Measurements from ENCODE around the gene PRKG1.

PRKG1 gene

GRCh38 chr10:51186361-51186760 lies 112.1 kb downstream of the PRKG1 start:
- POLR2A ChIA-PET, result no interaction called here
- DNase-seq, result no peak
- CTCF ChIA-PET, result no interaction called here
- H3K27ac ChIP-seq (ENCODE audit: insufficient read depth in 1 of 2, low read depth in 1 of 2, low read length in 2 of 2, poor library complexity in 1 of 2, severe bottlenecking in 2 of 2), result no peak overlapping the region
- 100% methylated on average over 1 of the region's 2 CpGs for WGBS (ENCODE audit: insufficient coverage)
- no peak overlapping the region for H3K4me3 ChIP-seq (ENCODE audit: control insufficient read depth in 1 of 7, extremely low read depth in 1 of 7, insufficient read depth in 4 of 7, low read depth in 2 of 7, low read length in 6 of 7)
- H3K9me3 ChIP-seq (ENCODE audit: control extremely low read depth in 1 of 5, control insufficient read depth in 4 of 5, insufficient read depth in 2 of 5, low read depth in 1 of 5, low read length in 4 of 5), result no peaks in the 10 kb centered on the region
- H3K27me3 ChIP-seq (replicated peaks in 2 of 5; ENCODE audit: control insufficient read depth in 4 of 5, insufficient read depth in 5 of 5, low read length in 4 of 5), result no peaks in the 10 kb centered on the region
- no peaks in the 10 kb centered on the region for H3K4me1 ChIP-seq (ENCODE audit: control extremely low read depth in 1 of 4, control insufficient read depth in 4 of 4, insufficient read depth in 4 of 4, low read length in 3 of 4)
- no peaks in the 10 kb centered on the region for H3K36me3 ChIP-seq (ENCODE audit: control insufficient read depth in 4 of 4, insufficient read depth in 4 of 4, low read length in 3 of 4)

- POLR2A ChIA-PET, result no interaction called here
- H3K27ac ChIP-seq (ENCODE audit: insufficient read depth in 1 of 2, low read depth in 1 of 2, low read length in 2 of 2, poor library complexity in 1 of 2, severe bottlenecking in 2 of 2), result no peak overlapping the region
- WGBS (ENCODE audit: insufficient coverage), result no CpG with 5 or more reads among the region's 2 CpGs
- H3K27me3 ChIP-seq (replicated peaks in 2 of 5; ENCODE audit: control insufficient read depth in 4 of 5, insufficient read depth in 5 of 5, low read length in 4 of 5), result no peaks in the 10 kb centered on the region
- DNase-seq, result no peak
- no peak overlapping the region for H3K4me3 ChIP-seq (ENCODE audit: control insufficient read depth in 1 of 7, extremely low read depth in 1 of 7, insufficient read depth in 4 of 7, low read depth in 2 of 7, low read length in 6 of 7)
- H3K4me1 ChIP-seq (ENCODE audit: control extremely low read depth in 1 of 4, control insufficient read depth in 4 of 4, insufficient read depth in 4 of 4, low read length in 3 of 4), result no peaks in the 10 kb centered on the region
- no peaks in the 10 kb centered on the region for H3K9me3 ChIP-seq (ENCODE audit: control extremely low read depth in 1 of 5, control insufficient read depth in 4 of 5, insufficient read depth in 2 of 5, low read depth in 1 of 5, low read length in 4 of 5)
- H3K36me3 ChIP-seq (ENCODE audit: control insufficient read depth in 4 of 4, insufficient read depth in 4 of 4, low read length in 3 of 4), result no peaks in the 10 kb centered on the region
- CTCF ChIA-PET, result no interaction called here
These were observed 113.7 kb downstream of the PRKG1 start for GRCh38 chr10:51188008-51188407.

- no peaks in the 10 kb centered on the region for H3K4me1 ChIP-seq (ENCODE audit: control extremely low read depth in 1 of 4, control insufficient read depth in 4 of 4, insufficient read depth in 4 of 4, low read length in 3 of 4)
- POLR2A ChIA-PET, result no interaction called here
- no peaks in the 10 kb centered on the region for H3K36me3 ChIP-seq (ENCODE audit: control insufficient read depth in 4 of 4, insufficient read depth in 4 of 4, low read length in 3 of 4)
- H3K27ac ChIP-seq (ENCODE audit: insufficient read depth in 1 of 2, low read depth in 1 of 2, low read length in 2 of 2, poor library complexity in 1 of 2, severe bottlenecking in 2 of 2), result no peak overlapping the region
- no peak overlapping the region for H3K4me3 ChIP-seq (ENCODE audit: control insufficient read depth in 1 of 7, extremely low read depth in 1 of 7, insufficient read depth in 4 of 7, low read depth in 2 of 7, low read length in 6 of 7)
- H3K9me3 ChIP-seq (ENCODE audit: control extremely low read depth in 1 of 5, control insufficient read depth in 4 of 5, insufficient read depth in 2 of 5, low read depth in 1 of 5, low read length in 4 of 5), result no peaks in the 10 kb centered on the region
- 92% methylated on average over 2 of the region's 2 CpGs for WGBS (ENCODE audit: insufficient coverage)
- H3K27me3 ChIP-seq (replicated peaks in 2 of 5; ENCODE audit: control insufficient read depth in 4 of 5, insufficient read depth in 5 of 5, low read length in 4 of 5), result no peaks in the 10 kb centered on the region
- DNase-seq, result no peak
- CTCF ChIA-PET, result no interaction called here
These were observed 114.6 kb downstream of the PRKG1 start for GRCh38 chr10:51188866-51189265.

DNA sequence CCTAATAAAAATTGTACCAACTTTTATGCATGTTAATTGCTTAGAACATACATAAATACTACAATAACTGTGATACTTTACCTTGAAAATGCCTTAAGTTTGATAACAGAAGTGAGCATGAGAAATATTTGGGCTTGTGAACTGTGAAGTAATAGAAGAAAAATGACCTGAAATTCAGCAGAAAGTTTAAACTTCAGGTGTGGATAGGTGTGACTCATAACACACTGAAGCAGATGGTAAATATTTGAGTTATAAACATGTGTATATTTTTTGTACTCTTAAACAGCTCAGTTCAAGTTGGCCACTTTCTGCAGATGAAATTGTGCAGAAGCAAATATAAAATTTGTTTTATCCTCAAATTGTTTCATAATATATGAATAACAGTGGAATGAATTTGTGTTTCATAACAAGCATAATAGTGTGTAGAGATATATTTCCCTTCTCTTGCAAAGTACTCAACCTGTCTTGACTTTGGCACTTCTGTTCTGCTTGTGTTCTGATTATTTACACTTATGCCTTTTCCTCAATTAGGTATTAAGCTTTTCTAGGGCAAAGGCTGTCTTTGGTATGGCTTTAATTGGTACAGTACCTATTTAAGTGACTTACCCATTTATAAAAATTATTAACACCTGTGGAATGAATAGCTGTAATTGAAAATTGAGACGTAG lies 122.4 kb downstream of the PRKG1 start:
- no peak overlapping the region for H3K27ac ChIP-seq (ENCODE audit: insufficient read depth in 1 of 2, low read depth in 1 of 2, low read length in 2 of 2, poor library complexity in 1 of 2, severe bottlenecking in 2 of 2)
- no CpG with 5 or more reads among the region's 1 CpG for WGBS (ENCODE audit: insufficient coverage)
- POLR2A ChIA-PET, result no interaction called here

GRCh38 chr10:51198170-51198569 lies 123.9 kb downstream of the PRKG1 start:
- H3K27me3 ChIP-seq (replicated peaks in 2 of 5; ENCODE audit: control insufficient read depth in 4 of 5, insufficient read depth in 5 of 5, low read length in 4 of 5), result no peaks in the 10 kb centered on the region
- no peaks in the 10 kb centered on the region for H3K36me3 ChIP-seq (ENCODE audit: control insufficient read depth in 4 of 4, insufficient read depth in 4 of 4, low read length in 3 of 4)
- no peak overlapping the region for H3K27ac ChIP-seq (ENCODE audit: insufficient read depth in 1 of 2, low read depth in 1 of 2, low read length in 2 of 2, poor library complexity in 1 of 2, severe bottlenecking in 2 of 2)
- no peaks in the 10 kb centered on the region for H3K4me1 ChIP-seq (ENCODE audit: control extremely low read depth in 1 of 4, control insufficient read depth in 4 of 4, insufficient read depth in 4 of 4, low read length in 3 of 4)
- H3K9me3 ChIP-seq (ENCODE audit: control extremely low read depth in 1 of 5, control insufficient read depth in 4 of 5, insufficient read depth in 2 of 5, low read depth in 1 of 5, low read length in 4 of 5), result no peaks in the 10 kb centered on the region
- H3K4me3 ChIP-seq (ENCODE audit: control insufficient read depth in 1 of 7, extremely low read depth in 1 of 7, insufficient read depth in 4 of 7, low read depth in 2 of 7, low read length in 6 of 7), result no peak overlapping the region
- POLR2A ChIA-PET, result no interaction called here
- CTCF ChIA-PET, result no interaction called here
- DNase-seq, result no peak
- no CpG with 5 or more reads among the region's 3 CpGs for WGBS (ENCODE audit: insufficient coverage)

More for the DNA sequence above, 122.4 kb downstream of the PRKG1 start:
- Histone ChIP-seq H3K9me3 (ENCODE audit: control extremely low read depth in 1 of 5, control insufficient read depth in 4 of 5, insufficient read depth in 2 of 5, low read depth in 1 of 5, low read length in 4 of 5) (no peaks in the 10 kb centered on the region), H3K4me1 (ENCODE audit: control extremely low read depth in 1 of 4, control insufficient read depth in 4 of 4, insufficient read depth in 4 of 4, low read length in 3 of 4) (no peaks in the 10 kb centered on the region), H3K36me3 (ENCODE audit: control insufficient read depth in 4 of 4, insufficient read depth in 4 of 4, low read length in 3 of 4) (no peaks in the 10 kb centered on the region), H3K27me3 (replicated peaks in 2 of 5; ENCODE audit: control insufficient read depth in 4 of 5, insufficient read depth in 5 of 5, low read length in 4 of 5) (no peaks in the 10 kb centered on the region), H3K4me3 (ENCODE audit: control insufficient read depth in 1 of 7, extremely low read depth in 1 of 7, insufficient read depth in 4 of 7, low read depth in 2 of 7, low read length in 6 of 7) (no peak overlapping the region)
- DNase-seq, result no peak
- CTCF ChIA-PET, result no interaction called here

DNA sequence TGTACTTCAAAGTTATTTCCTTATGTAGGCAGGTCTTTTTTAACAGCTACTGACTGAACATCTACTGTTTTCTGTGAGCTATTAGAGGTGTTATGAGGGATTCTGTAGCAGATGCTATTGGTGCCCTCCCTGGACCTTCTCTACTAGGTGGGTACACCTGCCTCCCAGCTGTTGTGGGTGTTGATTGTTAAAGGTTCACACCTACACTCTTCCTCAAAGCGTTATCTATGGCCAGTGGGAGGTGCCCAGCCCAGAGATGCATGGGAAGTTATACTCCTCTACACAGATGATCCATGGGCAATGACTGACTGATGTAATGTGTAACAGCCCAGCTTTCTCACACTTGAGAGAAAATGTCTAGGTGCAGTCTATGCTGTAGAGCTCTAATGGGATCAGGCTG lies 127.7 kb downstream of the PRKG1 start:
- DNase-seq, result no peak
- Histone ChIP-seq H3K27ac (ENCODE audit: insufficient read depth in 1 of 2, low read depth in 1 of 2, low read length in 2 of 2, poor library complexity in 1 of 2, severe bottlenecking in 2 of 2) (no peak overlapping the region), H3K4me3 (ENCODE audit: control insufficient read depth in 1 of 7, extremely low read depth in 1 of 7, insufficient read depth in 4 of 7, low read depth in 2 of 7, low read length in 6 of 7) (no peak overlapping the region), H3K36me3 (ENCODE audit: control insufficient read depth in 4 of 4, insufficient read depth in 4 of 4, low read length in 3 of 4) (no peaks in the 10 kb centered on the region), H3K9me3 (ENCODE audit: control extremely low read depth in 1 of 5, control insufficient read depth in 4 of 5, insufficient read depth in 2 of 5, low read depth in 1 of 5, low read length in 4 of 5) (no peaks in the 10 kb centered on the region), H3K4me1 (ENCODE audit: control extremely low read depth in 1 of 4, control insufficient read depth in 4 of 4, insufficient read depth in 4 of 4, low read length in 3 of 4) (no peaks in the 10 kb centered on the region), H3K27me3 (replicated peaks in 2 of 5; ENCODE audit: control insufficient read depth in 4 of 5, insufficient read depth in 5 of 5, low read length in 4 of 5) (no peaks in the 10 kb centered on the region)
- CTCF ChIA-PET, result no interaction called here
- WGBS (ENCODE audit: insufficient coverage), result no CpG with 5 or more reads among the region's 1 CpG
- POLR2A ChIA-PET, result no interaction called here

GRCh38 chr10:51203359-51203758 lies 129.1 kb downstream of the PRKG1 start:
- Histone ChIP-seq H3K36me3 (ENCODE audit: control insufficient read depth in 4 of 4, insufficient read depth in 4 of 4, low read length in 3 of 4) (no peaks in the 10 kb centered on the region), H3K4me1 (ENCODE audit: control extremely low read depth in 1 of 4, control insufficient read depth in 4 of 4, insufficient read depth in 4 of 4, low read length in 3 of 4) (no peaks in the 10 kb centered on the region), H3K27me3 (replicated peaks in 2 of 5; ENCODE audit: control insufficient read depth in 4 of 5, insufficient read depth in 5 of 5, low read length in 4 of 5) (no peaks in the 10 kb centered on the region), H3K9me3 (ENCODE audit: control extremely low read depth in 1 of 5, control insufficient read depth in 4 of 5, insufficient read depth in 2 of 5, low read depth in 1 of 5, low read length in 4 of 5) (no peaks in the 10 kb centered on the region), H3K27ac (ENCODE audit: insufficient read depth in 1 of 2, low read depth in 1 of 2, low read length in 2 of 2, poor library complexity in 1 of 2, severe bottlenecking in 2 of 2) (no peak overlapping the region), H3K4me3 (ENCODE audit: control insufficient read depth in 1 of 7, extremely low read depth in 1 of 7, insufficient read depth in 4 of 7, low read depth in 2 of 7, low read length in 6 of 7) (no peak overlapping the region)
- CTCF ChIA-PET, result no interaction called here
- POLR2A ChIA-PET, result no interaction called here
- no CpG with 5 or more reads among the region's 2 CpGs for WGBS (ENCODE audit: insufficient coverage)
- no peak for DNase-seq

Data from common myeloid progenitor, CD34-positive (primary cell).